ENCODE data around the gene TPTE2. TPM values are rescaled to one million over a fixed set of nuclear protein-coding genes. Genes with fewer than 3 reads are reported as not detected.
"Not testable (repeated sequence)": the region's sequence is repeated elsewhere in the genome, so short reads cannot be mapped to it uniquely, and the experiment has no call there.

Gene TPTE2
- total RNA-seq, 4 donors from 2014 or later: not detected

DNA sequence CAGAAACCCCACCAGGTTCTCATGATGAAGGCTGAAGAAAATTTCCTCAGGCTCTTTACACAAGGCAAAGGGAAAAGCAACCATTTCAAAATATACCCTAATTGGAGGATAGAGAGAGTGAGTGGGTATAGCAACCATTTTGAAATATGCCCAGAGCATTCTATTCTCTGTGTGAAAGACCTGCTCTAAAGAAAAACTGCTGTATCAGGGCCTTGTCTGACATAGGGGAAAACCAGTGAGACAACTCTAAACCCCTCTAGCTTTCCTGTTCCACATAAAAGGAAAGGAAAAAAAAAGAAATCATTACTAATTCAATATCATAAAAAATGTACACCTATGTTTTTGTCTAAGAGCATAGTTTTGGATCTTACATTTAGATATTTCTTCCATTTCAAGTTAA, 42.3 kb downstream of the TPTE2 start:
- no peaks in the 10 kb centered on the region for H3K9me3 ChIP-seq
- no peaks in the 10 kb centered on the region for H3K4me1 ChIP-seq
- in situ Hi-C loops (cut with MboI; ENCODE audit: low pct_ligation_motif_present in 1 of 4, low pct_unique_long_range_greater_than_20kb in 1 of 4, low sequenced_read_pairs in 3 of 4): no loop called here
- intact Hi-C loops (cut with DNase I; ENCODE audit: low total_unique reads): no loop called here
- H3K27ac ChIP-seq: no peak overlapping the region
- TF ChIP-seq POLR2A (IDR thresholded peaks at IDR 0.05): no peak
- no peak for TF ChIP-seq EP300 (IDR thresholded peaks at IDR 0.05; ENCODE audit: low read depth)
- no peak for TF ChIP-seq POLR2AphosphoS5 (IDR thresholded peaks at IDR 0.05)
- TF ChIP-seq, protein P1, sequence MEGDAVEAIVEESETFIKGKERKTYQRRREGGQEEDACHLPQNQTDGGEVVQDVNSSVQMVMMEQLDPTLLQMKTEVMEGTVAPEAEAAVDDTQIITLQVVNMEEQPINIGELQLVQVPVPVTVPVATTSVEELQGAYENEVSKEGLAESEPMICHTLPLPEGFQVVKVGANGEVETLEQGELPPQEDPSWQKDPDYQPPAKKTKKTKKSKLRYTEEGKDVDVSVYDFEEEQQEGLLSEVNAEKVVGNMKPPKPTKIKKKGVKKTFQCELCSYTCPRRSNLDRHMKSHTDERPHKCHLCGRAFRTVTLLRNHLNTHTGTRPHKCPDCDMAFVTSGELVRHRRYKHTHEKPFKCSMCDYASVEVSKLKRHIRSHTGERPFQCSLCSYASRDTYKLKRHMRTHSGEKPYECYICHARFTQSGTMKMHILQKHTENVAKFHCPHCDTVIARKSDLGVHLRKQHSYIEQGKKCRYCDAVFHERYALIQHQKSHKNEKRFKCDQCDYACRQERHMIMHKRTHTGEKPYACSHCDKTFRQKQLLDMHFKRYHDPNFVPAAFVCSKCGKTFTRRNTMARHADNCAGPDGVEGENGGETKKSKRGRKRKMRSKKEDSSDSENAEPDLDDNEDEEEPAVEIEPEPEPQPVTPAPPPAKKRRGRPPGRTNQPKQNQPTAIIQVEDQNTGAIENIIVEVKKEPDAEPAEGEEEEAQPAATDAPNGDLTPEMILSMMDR (IDR thresholded peaks at IDR 0.05): no peak
- no peaks in the 10 kb centered on the region for H3K27me3 ChIP-seq
- DNase-seq: no peak
- H3K36me3 ChIP-seq: no peaks in the 10 kb centered on the region
- H3K4me3 ChIP-seq: no peak overlapping the region

DNA sequence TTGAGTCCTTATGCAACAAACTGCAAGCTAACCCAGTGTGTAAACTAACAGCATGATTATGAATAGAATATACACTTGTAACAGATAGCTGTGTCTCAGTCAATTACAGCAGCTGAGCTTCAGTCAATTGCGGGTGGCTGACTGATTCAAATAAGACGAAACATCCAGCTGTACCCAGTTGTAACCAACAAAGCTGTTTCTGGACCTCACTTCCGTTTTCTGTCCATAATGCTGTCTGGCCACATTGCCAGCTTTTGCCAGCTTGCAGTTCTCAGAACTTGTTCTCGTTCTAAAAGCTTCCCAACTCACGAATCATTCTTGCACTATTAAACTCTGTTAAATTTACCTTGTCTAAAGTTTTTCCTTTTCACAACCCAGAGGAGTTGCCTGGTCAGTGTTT, 53.7 kb downstream of the TPTE2 start:
- 50 to 69% methylated on average over 2 to 5 of the region's 5 CpGs for WGBS, 2 donors (ENCODE audit: low coverage in 1 of 2)
- intact Hi-C loops (cut with DNase I; ENCODE audit: low total_unique reads); H3K36me3 ChIP-seq; H3K27ac ChIP-seq; H3K4me3 ChIP-seq; H3K9me3 ChIP-seq; in situ Hi-C loops (cut with MboI; ENCODE audit: low pct_ligation_motif_present in 1 of 4, low pct_unique_long_range_greater_than_20kb in 1 of 4, low sequenced_read_pairs in 3 of 4); H3K27me3 ChIP-seq; H3K4me1 ChIP-seq: not testable (repeated sequence)
- peak; percentile 14 for DNase-seq

DNA sequence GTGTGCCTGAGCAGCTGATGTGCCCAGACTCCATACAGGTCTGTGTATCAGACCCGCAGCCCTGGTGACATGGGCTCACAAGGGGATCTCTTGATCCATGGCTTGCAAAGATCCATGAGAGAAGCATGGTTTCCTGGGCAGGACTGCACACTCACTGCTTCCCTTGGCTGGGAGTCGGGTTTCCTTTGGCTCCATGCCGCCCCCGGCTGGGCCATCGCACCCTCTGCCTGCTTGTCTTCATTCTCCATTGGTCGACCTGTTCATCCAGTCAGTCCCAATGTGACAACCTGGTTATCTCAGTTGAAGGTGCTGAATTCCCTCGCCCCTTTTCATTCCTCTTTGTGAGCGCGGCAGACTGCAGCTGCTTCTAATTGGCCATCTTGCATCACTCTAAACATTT, 101.2 kb downstream of the TPTE2 start:
- in situ Hi-C loops (cut with MboI; ENCODE audit: low pct_ligation_motif_present in 1 of 4, low pct_unique_long_range_greater_than_20kb in 1 of 4, low sequenced_read_pairs in 3 of 4): not testable (repeated sequence)
- 82% methylated on average over 9 of the region's 9 CpGs; no CpG with 5 or more reads in 1 of the 2 donors for WGBS, 2 donors (ENCODE audit: low coverage in 1 of 2)

DNA sequence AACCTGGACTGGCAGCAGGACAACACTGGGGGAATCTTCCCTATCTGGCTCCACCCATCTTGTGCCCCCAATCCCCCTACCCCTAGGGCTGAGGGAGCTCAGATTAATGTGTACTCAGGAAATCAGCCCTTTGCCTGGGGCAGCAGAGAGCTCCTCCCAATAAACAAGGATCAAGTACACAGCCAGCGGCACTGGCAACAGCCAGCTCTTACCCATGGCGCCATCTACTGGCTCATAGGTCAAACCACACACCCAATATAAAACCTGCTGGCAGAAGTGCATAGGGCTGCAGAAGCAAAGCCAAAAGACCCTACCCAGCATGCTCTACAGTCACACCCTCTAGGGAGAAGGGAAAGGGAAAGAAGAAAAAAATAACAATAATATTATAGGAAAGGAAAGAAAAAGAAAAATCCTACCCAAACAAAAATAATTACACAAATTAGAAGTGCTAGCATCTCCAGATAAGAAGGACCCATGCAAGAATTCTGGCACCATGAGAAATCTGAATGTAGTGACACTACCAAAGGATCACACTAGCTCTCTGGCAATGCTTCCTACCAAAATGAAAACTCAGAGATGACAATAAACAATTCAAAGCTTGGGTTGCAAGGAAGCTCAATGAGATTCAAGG, 122.2 kb downstream of the TPTE2 start:
- H3K27me3 ChIP-seq; intact Hi-C loops (cut with DNase I; ENCODE audit: low total_unique reads); H3K9me3 ChIP-seq; in situ Hi-C loops (cut with MboI; ENCODE audit: low pct_ligation_motif_present in 1 of 4, low pct_unique_long_range_greater_than_20kb in 1 of 4, low sequenced_read_pairs in 3 of 4); H3K27ac ChIP-seq; H3K36me3 ChIP-seq; H3K4me3 ChIP-seq; H3K4me1 ChIP-seq; DNase-seq: not testable (repeated sequence)
- TF ChIP-seq, protein P1 (IDR thresholded peaks at IDR 0.05): peak in 3 of 5 experiments; percentile 12 to 36 (median 27)
- 7% methylated on average over 2 of the region's 2 CpGs; no CpG with 5 or more reads in 1 of the 2 donors for WGBS, 2 donors (ENCODE audit: low coverage in 1 of 2)

More for the DNA sequence above, 101.2 kb downstream of the TPTE2 start:
- H3K4me3 ChIP-seq; H3K27me3 ChIP-seq; H3K36me3 ChIP-seq; H3K4me1 ChIP-seq; H3K27ac ChIP-seq; H3K9me3 ChIP-seq; DNase-seq; intact Hi-C loops (cut with DNase I; ENCODE audit: low total_unique reads): not testable (repeated sequence)

DNA sequence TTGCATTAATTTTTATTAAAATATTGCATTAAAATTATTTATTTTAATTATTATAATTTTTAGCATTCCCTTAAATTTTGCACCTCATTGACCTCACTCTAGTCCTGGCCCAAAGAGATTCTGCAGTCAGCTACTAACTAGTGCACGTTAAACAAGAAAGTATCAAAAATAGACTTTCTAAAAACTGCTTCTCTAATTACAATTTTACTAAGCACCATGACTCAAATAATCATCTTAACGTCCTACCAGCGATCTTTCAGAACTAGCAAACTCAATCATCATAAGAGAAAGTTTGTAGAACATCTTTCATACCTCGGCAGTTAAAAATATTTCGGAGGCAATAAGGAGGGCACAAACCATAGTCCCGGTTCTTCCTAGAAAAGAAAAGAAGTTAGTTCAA, 123.6 kb downstream of the TPTE2 start:
- H3K36me3 ChIP-seq; H3K4me1 ChIP-seq; DNase-seq; H3K4me3 ChIP-seq; H3K9me3 ChIP-seq; in situ Hi-C loops (cut with MboI; ENCODE audit: low pct_ligation_motif_present in 1 of 4, low pct_unique_long_range_greater_than_20kb in 1 of 4, low sequenced_read_pairs in 3 of 4); H3K27ac ChIP-seq; H3K27me3 ChIP-seq; intact Hi-C loops (cut with DNase I; ENCODE audit: low total_unique reads): not testable (repeated sequence)
- 68 to 74% methylated on average over 6 of the region's 6 CpGs for WGBS, 2 donors (ENCODE audit: low coverage in 1 of 2)

DNA sequence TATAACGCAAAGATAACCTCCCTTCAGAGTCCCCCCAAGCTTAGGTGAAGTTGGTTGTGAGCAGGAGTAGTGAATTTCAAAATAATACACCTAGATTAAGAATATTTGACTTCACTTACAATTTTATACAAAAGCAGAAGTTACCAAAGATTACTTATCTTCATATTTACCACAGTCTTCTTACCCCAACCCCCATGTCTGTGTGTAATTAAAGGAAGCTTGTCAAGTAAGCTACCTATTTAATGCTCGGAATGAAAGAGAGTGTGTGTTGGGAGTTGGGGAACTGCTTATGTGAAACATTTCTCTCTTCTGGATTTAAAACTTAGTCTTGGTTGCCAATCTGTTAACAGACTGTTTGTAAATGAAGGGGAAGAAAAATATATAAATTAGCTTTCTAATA, 139.1 kb downstream of the TPTE2 start:
- in situ Hi-C loops (cut with MboI; ENCODE audit: low pct_ligation_motif_present in 1 of 4, low pct_unique_long_range_greater_than_20kb in 1 of 4, low sequenced_read_pairs in 3 of 4); H3K4me3 ChIP-seq; H3K9me3 ChIP-seq; H3K27me3 ChIP-seq; intact Hi-C loops (cut with DNase I; ENCODE audit: low total_unique reads); H3K36me3 ChIP-seq; H3K4me1 ChIP-seq; H3K27ac ChIP-seq; DNase-seq: not testable (repeated sequence)
- 81 to 82% methylated on average over 2 of the region's 2 CpGs for WGBS, 2 donors (ENCODE audit: low coverage in 1 of 2)

DNA sequence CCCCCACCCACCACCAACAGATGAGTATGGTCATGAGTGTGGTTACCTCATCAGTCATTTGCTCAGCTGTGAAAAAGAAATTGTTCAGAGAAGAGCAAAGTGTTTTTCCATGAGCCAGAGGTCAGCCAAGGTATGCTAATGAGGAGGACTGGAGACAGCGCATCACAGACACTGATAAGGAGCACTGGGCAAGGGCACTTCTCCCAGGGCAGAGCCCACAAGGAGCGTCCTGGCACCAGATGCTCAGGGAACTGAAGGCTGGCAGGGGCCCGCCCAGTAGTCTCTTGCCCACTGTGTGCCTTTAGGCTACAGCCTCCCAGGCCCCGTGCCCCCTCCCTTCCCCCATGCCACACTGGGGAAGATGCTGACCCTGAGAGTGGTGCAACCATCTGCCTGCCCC, 148.8 kb downstream of the TPTE2 start:
- H3K27me3 ChIP-seq; DNase-seq; H3K36me3 ChIP-seq; H3K4me3 ChIP-seq; in situ Hi-C loops (cut with MboI; ENCODE audit: low pct_ligation_motif_present in 1 of 4, low pct_unique_long_range_greater_than_20kb in 1 of 4, low sequenced_read_pairs in 3 of 4); intact Hi-C loops (cut with DNase I; ENCODE audit: low total_unique reads); H3K27ac ChIP-seq; H3K4me1 ChIP-seq; H3K9me3 ChIP-seq: not testable (repeated sequence)
- 76% methylated on average over 4 of the region's 4 CpGs; no CpG with 5 or more reads in 1 of the 2 donors for WGBS, 2 donors (ENCODE audit: low coverage in 1 of 2)

DNA sequence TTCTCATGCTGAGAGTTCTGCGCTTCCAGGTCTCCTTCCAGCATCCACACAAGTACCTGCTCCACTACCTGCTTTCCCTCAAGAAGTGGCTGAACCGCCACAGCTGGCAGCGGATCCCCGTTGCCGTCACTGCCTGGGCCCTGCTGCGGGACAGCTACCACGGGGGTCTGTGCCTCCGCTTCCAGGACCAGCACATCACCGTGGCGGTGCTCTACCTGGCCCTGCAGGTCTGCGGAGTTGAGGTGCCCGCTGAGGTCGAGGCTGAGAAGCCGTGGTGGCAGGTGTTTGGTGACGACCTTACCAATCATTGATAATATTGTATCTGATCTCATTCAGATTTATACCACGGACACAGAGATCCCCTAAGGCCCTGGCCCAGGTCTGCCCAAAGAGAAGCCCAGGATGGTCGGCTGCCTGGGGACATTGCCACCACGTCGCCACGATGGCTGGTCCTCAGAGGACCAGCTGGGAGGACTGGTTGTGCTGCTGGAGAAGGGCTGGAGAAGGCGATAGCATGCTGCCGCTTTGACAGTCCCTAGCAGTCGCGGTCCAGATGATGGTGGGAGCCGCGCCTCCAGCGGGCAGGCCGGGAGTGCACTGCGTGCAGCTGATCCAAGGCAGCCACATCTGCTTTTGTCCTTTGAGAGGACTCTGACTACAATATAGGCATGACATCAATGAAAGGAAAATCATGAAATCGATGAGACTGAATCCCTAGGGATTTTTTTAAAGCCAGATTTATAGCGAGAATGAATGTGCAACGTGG, 178.4 kb downstream of the TPTE2 start:
- H3K4me3 ChIP-seq; in situ Hi-C loops (cut with MboI; ENCODE audit: low pct_ligation_motif_present in 1 of 4, low pct_unique_long_range_greater_than_20kb in 1 of 4, low sequenced_read_pairs in 3 of 4); intact Hi-C loops (cut with DNase I; ENCODE audit: low total_unique reads); H3K9me3 ChIP-seq; H3K27ac ChIP-seq; H3K27me3 ChIP-seq; H3K4me1 ChIP-seq; DNase-seq; H3K36me3 ChIP-seq: not testable (repeated sequence)
- 73 to 84% methylated on average over 4 to 32 of the region's 32 CpGs for WGBS, 2 donors (ENCODE audit: low coverage in 1 of 2)
